Measurements from ENCODE around the gene GFRA1.

The GFRA1 gene

GRCh38 chr10:116287906-116288501 is 15.0 kb upstream of the GFRA1 start:
- no peak overlapping the region for H3K4me3 ChIP-seq (ENCODE audit: control insufficient read depth, low read depth, low read length)
- peak; percentile 24 for DNase-seq (ENCODE audit: low read depth)
- peak; percentile 74 for TF ChIP-seq CTCF (IDR thresholded peaks at IDR 0.05; ENCODE audit: control insufficient read depth, insufficient read depth, low read depth, low read length, missing control alignments)

GRCh38 chr10:116286626-116287200 is 13.7 kb upstream of the GFRA1 start:
- DNase-seq (ENCODE audit: low read depth) = no peak
- no peak overlapping the region for H3K4me3 ChIP-seq (ENCODE audit: control insufficient read depth, low read depth, low read length)
- TF ChIP-seq CTCF (IDR thresholded peaks at IDR 0.05; ENCODE audit: control insufficient read depth, insufficient read depth, low read depth, low read length, missing control alignments) = no peak

- TF ChIP-seq CTCF (IDR thresholded peaks at IDR 0.05; ENCODE audit: control insufficient read depth, insufficient read depth, low read depth, low read length, missing control alignments) = no peak
- H3K4me3 ChIP-seq (ENCODE audit: control insufficient read depth, low read depth, low read length) = no peak overlapping the region
- DNase-seq (ENCODE audit: low read depth) = no peak
These were observed 8.8 kb upstream of the GFRA1 start for GRCh38 chr10:116281775-116282174.

GRCh38 chr10:116278846-116279245 is 5.8 kb upstream of the GFRA1 start:
- DNase-seq (ENCODE audit: low read depth) = no peak
- TF ChIP-seq CTCF (IDR thresholded peaks at IDR 0.05; ENCODE audit: control insufficient read depth, insufficient read depth, low read depth, low read length, missing control alignments) = no peak
- no peak overlapping the region for H3K4me3 ChIP-seq (ENCODE audit: control insufficient read depth, low read depth, low read length)

GRCh38 chr10:116276981-116277380 is 4.0 kb upstream of the GFRA1 start:
- TF ChIP-seq CTCF (IDR thresholded peaks at IDR 0.05; ENCODE audit: control insufficient read depth, insufficient read depth, low read depth, low read length, missing control alignments) = no peak
- DNase-seq (ENCODE audit: low read depth) = no peak
- no peak overlapping the region for H3K4me3 ChIP-seq (ENCODE audit: control insufficient read depth, low read depth, low read length)

- H3K4me3 ChIP-seq (ENCODE audit: control insufficient read depth, low read depth, low read length) = peak overlapping the region; percentile 43
- DNase-seq (ENCODE audit: low read depth) = no peak
- TF ChIP-seq CTCF (IDR thresholded peaks at IDR 0.05; ENCODE audit: control insufficient read depth, insufficient read depth, low read depth, low read length, missing control alignments) = peak; percentile 6
These were observed 1.3 kb upstream of the GFRA1 start for GRCh38 chr10:116274064-116274904.
